AG04449 (cell line): ENCODE results near the gene ALDH8A1.
"Not testable (repeated sequence)": the region's sequence is repeated elsewhere in the genome, so short reads cannot be mapped to it uniquely, and the experiment has no call there.

Experiments used
- CTCF ChIA-PET: fragments of 350-600 bp; formaldehyde crosslinking; extraction: SDS; loops from one replicate; lab custom pipeline; 2021; ENCODE audit warnings: antibody characterized with exemption; lab: Yijun Ruan, JAX
- POLR2A ChIA-PET: fragments of 400-600, 350-600 bp; formaldehyde crosslinking; extraction: SDS; loops from one replicate; lab custom pipeline; 2020; ENCODE audit warnings: antibody characterized with exemption, inconsistent platforms; lab: Yijun Ruan, JAX
- DNase-seq: peaks from one replicate; pipeline ENCODE4 v3.0.0-alpha.2; 2010; ENCODE audit warnings: low read depth, low spot score
- H3K4me3 ChIP-seq: 2 replicates; pipeline ENCODE4 v1.5.1; 2011; ENCODE audit warnings: low read depth, mild to moderate bottlenecking, control low read depth, low read length
- TF ChIP-seq, protein P1 (sequence below): IDR thresholded peaks from one replicate; pipeline ENCODE4 v1.5.1; 2011; ENCODE audit warnings: mild to moderate bottlenecking, moderate library complexity, low read length, control low read depth, inconsistent platforms; ENCODE audit not compliant: insufficient read depth; ENCODE audit errors: missing control alignments

ALDH8A1 gene

DNA sequence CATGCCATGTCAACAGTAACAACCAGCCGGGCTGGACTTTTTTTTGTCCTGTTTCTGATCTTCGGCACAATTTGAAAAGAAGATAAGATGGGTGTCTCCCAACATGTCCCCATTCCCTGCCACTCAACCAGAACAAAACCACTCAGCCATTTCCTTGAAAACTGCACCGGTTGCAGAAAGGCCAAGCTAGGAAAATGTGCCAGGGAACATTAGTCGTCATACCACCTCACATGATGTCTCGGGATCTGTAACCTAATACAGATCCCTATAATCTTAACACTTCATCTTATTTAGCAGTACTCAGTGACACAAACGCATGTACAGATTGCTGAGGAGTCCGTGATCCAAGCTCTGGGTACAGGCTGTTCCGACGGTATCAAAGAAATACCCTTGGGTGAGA lies 46.5 kb downstream of the ALDH8A1 start:
- CTCF ChIA-PET = interaction anchor here (0.9 to 2.0 kb wide), 5 partner anchors 15 to 780 kb away, joined by 3 to 10 read pairs (median 4); no protein-coding TSS in a partner anchor
- POLR2A ChIA-PET = no interaction called here

DNA sequence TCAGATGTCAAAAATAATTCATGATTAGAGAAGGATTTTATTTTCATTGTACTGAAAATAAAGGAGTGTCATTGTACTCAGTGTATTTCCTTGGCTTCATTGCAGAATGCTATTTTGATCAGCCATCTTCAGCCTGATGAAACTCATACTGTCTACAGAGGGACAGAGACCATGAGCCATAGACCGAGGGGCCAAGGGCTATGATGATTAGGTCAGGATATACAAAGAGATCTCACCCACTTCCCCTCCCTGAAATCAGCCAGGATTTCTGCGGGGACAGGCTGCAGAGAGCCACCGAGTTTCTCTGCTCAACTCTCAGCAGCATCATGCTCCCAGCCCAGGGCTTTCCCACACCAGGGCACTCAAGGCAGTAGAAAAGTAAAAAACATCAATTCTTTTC lies 47.0 kb downstream of the ALDH8A1 start:
- TF ChIP-seq, protein P1, sequence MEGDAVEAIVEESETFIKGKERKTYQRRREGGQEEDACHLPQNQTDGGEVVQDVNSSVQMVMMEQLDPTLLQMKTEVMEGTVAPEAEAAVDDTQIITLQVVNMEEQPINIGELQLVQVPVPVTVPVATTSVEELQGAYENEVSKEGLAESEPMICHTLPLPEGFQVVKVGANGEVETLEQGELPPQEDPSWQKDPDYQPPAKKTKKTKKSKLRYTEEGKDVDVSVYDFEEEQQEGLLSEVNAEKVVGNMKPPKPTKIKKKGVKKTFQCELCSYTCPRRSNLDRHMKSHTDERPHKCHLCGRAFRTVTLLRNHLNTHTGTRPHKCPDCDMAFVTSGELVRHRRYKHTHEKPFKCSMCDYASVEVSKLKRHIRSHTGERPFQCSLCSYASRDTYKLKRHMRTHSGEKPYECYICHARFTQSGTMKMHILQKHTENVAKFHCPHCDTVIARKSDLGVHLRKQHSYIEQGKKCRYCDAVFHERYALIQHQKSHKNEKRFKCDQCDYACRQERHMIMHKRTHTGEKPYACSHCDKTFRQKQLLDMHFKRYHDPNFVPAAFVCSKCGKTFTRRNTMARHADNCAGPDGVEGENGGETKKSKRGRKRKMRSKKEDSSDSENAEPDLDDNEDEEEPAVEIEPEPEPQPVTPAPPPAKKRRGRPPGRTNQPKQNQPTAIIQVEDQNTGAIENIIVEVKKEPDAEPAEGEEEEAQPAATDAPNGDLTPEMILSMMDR = no peak
- POLR2A ChIA-PET = no interaction called here
- CTCF ChIA-PET = interaction anchor here (0.9 to 2.0 kb wide), 5 partner anchors 15 to 779 kb away, joined by 3 to 10 read pairs (median 4); no protein-coding TSS in a partner anchor
- no peak for DNase-seq
- no peak overlapping the region for H3K4me3 ChIP-seq

More for the DNA sequence above, 46.5 kb downstream of the ALDH8A1 start:
- TF ChIP-seq, protein P1 = no peak
- H3K4me3 ChIP-seq = no peak overlapping the region
- DNase-seq = no peak

DNA sequence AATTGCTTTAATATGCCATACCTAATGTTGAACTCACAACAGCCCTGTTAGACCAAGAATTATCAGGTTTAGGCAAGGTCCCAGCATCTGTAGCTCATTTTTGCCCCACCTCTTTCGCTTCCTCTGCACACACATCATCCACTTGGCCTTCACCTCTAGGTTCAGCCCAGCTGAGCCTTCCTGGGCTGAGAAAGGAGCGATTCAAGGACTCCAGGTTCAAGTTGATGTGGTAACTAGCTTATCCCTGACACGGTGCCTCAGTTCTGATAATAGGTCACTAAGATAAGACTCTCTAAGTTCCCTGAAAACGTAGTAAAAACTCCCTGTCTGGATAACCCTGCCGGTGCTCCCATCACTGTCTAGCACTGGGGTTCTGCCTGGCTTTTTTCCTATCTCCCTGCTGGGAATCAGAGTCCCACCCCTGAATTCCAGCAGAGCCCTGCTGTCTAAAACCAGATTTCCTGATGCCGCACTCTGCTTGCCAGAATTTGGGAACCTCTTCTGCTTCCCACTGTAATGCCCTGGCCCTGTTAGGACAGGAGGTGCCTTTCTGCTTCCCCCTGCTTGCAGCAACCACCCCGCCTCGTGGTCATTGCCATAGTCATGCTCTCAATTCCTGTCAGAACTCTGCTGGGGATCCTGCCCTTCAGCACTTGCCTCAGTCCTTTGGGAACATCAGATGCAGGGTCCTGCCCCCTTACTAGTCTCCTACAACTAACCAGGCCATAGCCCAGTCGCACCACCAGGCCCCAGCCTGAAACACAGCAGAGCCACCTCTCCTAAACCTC lies 47.6 kb downstream of the ALDH8A1 start:
- H3K4me3 ChIP-seq = no peak overlapping the region
- ChIA-PET POLR2A (no interaction called here), CTCF (interaction anchor here (1.1 to 2.7 kb wide), 9 partner anchors 19 to 791 kb away, joined by 3 to 14 read pairs (median 5); no protein-coding TSS in a partner anchor)
- DNase-seq = no peak
- TF ChIP-seq, protein P1 = no peak

DNA sequence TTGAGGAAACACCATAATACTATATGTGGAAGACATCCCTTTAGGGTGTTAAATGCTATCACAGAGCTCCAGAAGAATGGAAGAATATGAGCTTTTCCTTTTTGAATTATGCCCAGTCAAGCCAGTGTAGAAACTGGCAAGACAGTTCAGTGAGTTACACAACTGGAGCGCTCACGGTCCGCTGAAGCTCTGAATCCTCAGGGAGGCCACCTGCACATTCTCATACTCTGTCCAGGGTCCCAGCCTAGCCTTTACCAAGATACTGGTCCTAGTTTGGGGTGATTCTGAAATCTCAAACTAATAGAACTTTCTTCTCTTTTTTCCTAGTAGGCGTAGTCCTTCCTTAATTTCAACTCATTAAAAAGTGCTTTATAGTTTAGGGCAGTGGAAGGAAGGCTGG lies 51.3 kb downstream of the ALDH8A1 start:
- no peak for DNase-seq
- ChIA-PET POLR2A (interaction anchor here (0.7 to 1.8 kb wide), 2 partner anchors 10 to 38 kb away, joined by 3 to 9 read pairs; no protein-coding TSS in a partner anchor), CTCF (interaction anchor here (0.7 to 1.7 kb wide), 4 partner anchors 10 to 42 kb away, joined by 3 to 8 read pairs (median 6); no protein-coding TSS in a partner anchor)
- H3K4me3 ChIP-seq = no peak overlapping the region
- TF ChIP-seq, protein P1 = no peak

DNA sequence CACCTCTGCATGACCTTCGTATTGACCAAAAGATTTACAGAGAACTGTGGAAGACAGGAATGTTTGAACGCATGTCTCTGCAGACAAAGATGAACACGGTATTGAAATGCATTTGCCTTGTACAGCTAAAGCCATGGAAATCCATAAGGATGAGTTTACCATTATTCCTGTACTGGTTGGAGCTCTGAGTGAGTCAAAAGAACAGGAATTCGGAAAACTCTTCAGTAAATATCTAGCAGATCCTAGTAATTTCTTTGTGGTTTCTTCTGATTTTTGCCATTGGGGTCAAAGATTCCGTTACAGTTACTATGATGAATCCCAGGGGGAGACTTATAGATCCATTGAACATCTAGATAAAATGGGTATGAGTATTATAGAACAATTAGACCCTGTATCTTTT lies 51.7 kb downstream of the ALDH8A1 start:
- not testable (repeated sequence) for H3K4me3 ChIP-seq, DNase-seq
- ChIA-PET CTCF (interaction anchor here (0.7 to 1.7 kb wide), 4 partner anchors 10 to 42 kb away, joined by 3 to 8 read pairs (median 6); no protein-coding TSS in a partner anchor), POLR2A (interaction anchor here (0.7 to 1.8 kb wide), 2 partner anchors 11 to 38 kb away, joined by 3 to 9 read pairs; no protein-coding TSS in a partner anchor)

DNA sequence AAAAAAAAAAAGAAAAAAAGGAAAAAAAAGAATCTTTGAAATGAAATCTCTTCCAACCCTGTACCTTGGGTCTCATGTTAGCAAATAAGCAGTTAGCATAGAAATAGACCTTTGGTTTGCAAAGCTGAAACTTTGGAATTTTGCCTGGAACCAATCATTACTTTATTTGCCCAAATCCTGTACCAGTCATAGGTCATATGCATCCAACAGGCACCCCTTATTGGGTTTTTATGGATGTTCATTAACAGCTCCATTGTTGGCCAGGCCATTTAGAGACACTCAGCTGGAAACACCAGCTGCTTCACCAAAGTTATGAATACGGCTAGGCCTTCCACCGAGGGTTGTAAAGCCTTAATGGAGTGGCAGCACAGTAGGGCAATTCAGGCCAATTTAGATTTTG lies 53.0 kb downstream of the ALDH8A1 start:
- POLR2A ChIA-PET = no interaction called here
- TF ChIP-seq, protein P1 = no peak
- DNase-seq = no peak
- CTCF ChIA-PET = interaction anchor here (0.6 to 3.4 kb wide), 2 partner anchors 14 to 139 kb away, joined by 3 to 26 read pairs; no protein-coding TSS in a partner anchor
- H3K4me3 ChIP-seq = no peak overlapping the region
